ENCODE measurements around the gene PCDHGB4.
"Not testable (repeated sequence)": the region's sequence is repeated elsewhere in the genome, so short reads cannot be mapped to it uniquely, and the experiment has no call there.

DNA sequence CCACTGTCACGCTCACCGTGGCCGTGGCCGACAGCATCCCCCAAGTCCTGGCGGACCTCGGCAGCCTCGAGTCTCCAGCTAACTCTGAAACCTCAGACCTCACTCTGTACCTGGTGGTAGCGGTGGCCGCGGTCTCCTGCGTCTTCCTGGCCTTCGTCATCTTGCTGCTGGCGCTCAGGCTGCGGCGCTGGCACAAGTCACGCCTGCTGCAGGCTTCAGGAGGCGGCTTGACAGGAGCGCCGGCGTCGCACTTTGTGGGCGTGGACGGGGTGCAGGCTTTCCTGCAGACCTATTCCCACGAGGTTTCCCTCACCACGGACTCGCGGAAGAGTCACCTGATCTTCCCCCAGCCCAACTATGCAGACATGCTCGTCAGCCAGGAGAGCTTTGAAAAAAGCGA, 45.2 kb downstream of the PCDHGB4 start:
- TF ChIP-seq, protein P1, sequence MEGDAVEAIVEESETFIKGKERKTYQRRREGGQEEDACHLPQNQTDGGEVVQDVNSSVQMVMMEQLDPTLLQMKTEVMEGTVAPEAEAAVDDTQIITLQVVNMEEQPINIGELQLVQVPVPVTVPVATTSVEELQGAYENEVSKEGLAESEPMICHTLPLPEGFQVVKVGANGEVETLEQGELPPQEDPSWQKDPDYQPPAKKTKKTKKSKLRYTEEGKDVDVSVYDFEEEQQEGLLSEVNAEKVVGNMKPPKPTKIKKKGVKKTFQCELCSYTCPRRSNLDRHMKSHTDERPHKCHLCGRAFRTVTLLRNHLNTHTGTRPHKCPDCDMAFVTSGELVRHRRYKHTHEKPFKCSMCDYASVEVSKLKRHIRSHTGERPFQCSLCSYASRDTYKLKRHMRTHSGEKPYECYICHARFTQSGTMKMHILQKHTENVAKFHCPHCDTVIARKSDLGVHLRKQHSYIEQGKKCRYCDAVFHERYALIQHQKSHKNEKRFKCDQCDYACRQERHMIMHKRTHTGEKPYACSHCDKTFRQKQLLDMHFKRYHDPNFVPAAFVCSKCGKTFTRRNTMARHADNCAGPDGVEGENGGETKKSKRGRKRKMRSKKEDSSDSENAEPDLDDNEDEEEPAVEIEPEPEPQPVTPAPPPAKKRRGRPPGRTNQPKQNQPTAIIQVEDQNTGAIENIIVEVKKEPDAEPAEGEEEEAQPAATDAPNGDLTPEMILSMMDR (IDR thresholded peaks at IDR 0.05): not testable (repeated sequence)
- TF ChIP-seq POLR2A (IDR thresholded peaks at IDR 0.05): not testable (repeated sequence)
